NCI-H2227 treated with DMSO at 0.1 percent for 48 hours (cell line): Measurements from ENCODE around the gene EIF3A.
"Not testable (repeated sequence)": the region's sequence is repeated elsewhere in the genome, so short reads cannot be mapped to it uniquely, and the experiment has no call there.

Experiments
- DNase-seq: peaks from one replicate; lab custom pipeline; 2025; lab: John Stamatoyannopoulos, UW

The EIF3A gene

DNA sequence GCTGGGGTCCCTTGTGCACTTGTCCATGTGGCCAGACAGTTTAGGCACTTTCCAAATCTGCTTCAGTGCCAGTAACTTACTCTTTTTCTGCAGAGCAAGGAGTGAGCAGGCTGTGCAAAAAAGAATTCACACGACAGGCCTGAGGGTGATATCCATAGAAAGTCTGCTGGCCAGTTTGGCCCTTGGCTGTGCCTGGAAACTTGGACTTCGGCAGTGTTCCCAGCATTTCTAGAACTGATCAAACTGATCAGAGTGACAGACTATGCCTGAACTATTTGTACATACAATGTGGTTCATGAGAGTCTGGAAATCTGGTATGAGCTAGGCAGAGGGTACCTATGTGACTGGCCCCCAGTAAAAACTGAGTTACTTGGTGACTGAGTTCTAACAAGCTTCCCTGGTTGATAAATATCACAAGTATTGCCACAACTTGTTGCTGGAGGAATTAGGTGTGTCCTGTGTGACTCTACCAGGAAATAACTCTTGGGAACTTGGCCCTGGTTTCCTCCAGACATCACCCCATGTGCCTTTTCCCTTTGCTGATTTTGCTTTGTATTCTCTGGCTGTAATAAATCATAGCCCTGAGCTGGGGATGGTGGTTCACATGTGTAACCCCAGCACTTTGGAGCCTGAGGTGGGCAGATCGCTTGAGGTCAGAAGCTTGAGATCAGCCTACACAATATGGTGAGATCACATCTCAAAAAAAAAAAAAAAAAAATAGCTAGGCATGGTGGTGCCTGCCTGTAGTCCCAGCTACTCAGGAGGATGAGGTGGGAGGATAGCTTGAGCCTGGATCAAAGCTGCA, 20.0 kb upstream of the EIF3A start:
- DNase-seq: no peak

GRCh38 chr10:119098576-119098975, 18.0 kb upstream of the EIF3A start:
- DNase-seq: no peak

GRCh38 chr10:119096641-119097415, 16.2 kb upstream of the EIF3A start:
- DNase-seq: not testable (repeated sequence)

DNA sequence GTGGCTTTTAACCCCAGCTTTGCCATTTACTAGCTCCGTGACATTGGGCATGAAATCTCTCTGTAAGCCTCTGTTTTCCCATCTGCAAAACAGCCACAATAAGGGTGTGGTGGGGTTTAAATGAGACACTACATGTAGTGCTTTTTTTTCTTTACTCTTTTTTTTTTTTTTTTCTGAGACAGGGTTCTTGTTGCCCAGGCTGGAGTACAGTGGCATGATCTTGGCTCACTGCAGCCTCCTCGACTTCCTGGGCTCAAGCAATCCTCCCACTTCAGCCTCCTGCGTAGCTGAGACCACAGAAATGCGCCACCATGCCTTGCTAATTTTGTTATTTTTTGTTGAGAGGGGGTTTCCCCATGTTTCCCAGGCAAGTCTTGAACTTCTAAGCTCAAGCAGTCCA, 15.0 kb upstream of the EIF3A start:
- DNase-seq: no peak

GRCh38 chr10:119090968-119091367, 10.4 kb upstream of the EIF3A start:
- no peak for DNase-seq

GRCh38 chr10:119090026-119090795, 9.6 kb upstream of the EIF3A start:
- no peak for DNase-seq

- DNase-seq: peak; percentile 6
These were observed 6.8 kb upstream of the EIF3A start for GRCh38 chr10:119087271-119087882.

DNA sequence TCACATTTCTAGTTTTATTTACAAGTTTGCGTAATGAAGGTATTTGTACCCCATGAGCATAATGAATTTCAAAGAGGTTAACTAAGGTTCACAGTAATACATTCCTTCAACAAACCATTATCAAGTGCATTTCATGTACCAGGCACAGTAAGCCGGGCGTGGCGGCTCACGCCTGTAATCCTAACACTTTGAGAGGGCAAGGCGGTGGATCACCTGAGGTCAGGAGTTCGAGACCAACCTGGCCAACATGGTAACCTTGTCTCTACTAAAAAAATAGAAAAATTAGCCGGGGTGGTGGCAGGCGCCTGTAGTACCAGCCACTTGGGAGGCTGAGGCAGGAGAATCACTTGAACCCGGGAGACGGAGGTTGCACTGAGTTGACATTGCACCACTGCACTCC, 4.3 kb upstream of the EIF3A start:
- DNase-seq: no peak

- peak; percentile 20 for DNase-seq
These were observed 757 bp downstream of the EIF3A start for GRCh38 chr10:119079599-119080520.

DNA sequence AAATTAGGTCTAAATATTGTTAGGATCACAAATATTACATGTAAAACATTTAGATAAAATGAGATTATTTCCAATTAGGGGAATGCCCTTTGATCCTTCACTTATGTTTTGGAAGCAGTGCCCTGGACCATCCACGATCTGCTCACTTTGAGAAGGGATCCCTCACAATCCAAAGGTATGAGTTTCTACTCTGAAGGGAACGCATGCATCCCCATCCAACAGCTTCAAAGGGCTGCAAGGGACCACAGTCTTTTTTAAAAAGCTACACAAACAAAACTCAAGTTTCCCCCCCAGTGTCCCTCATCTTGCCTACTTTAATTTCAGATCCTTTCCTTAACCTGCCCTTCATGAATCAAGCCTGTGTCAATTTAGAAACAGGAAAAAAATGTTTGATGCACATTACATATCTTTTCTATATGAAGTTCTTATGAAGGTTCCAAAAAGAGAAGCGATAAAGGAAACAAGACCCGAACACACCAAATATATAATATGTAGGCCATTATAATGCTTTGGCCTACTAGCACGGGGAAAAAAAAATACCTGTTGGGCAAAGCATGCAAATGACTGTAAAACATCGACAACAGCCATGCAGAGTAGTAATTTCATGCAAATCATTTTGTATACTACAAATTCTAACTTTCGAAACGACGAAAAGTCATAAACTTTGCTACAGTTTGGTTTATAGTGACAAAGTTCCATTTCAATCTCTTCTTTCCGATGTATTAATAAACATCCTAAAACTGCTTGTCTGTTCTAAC, 2.0 kb downstream of the EIF3A start:
- no peak for DNase-seq

- no peak for DNase-seq
These were observed 7.0 kb downstream of the EIF3A start for GRCh38 chr10:119073584-119073983.

GRCh38 chr10:119070395-119071165, 10.0 kb downstream of the EIF3A start:
- DNase-seq: no peak

- DNase-seq: no peak
These were observed 18.7 kb downstream of the EIF3A start for GRCh38 chr10:119061926-119062325.

- no peak for DNase-seq
These were observed 19.3 kb downstream of the EIF3A start for GRCh38 chr10:119061352-119061751.

- DNase-seq: no peak
These were observed 20.5 kb downstream of the EIF3A start for GRCh38 chr10:119060107-119060506.

- no peak for DNase-seq
These were observed 21.1 kb downstream of the EIF3A start for GRCh38 chr10:119059557-119059956.

- no peak for DNase-seq
These were observed 22.6 kb downstream of the EIF3A start for GRCh38 chr10:119058010-119058409.

DNA sequence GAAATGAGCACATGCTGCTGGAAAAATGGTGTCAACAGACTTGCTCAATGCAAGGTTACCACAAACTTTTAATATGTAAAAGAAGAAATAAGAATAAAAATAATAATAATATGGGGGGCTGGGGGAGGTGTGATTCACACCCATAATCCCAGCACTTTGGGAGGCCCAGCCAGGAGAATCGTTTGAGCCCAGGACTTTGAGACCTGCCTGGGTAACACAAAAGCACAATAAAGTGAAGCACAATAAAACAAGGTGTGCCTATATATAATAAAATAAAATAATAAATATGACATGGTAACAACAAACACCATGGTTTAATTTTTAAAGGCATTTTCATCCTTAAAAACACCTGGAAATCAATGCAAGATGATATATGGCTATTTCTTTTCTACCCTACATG, 25.1 kb downstream of the EIF3A start:
- DNase-seq: no peak

GRCh38 chr10:119051775-119052174, 28.8 kb downstream of the EIF3A start:
- DNase-seq: no peak

GRCh38 chr10:119049777-119050176, 30.8 kb downstream of the EIF3A start:
- DNase-seq: no peak
